Posterior vena cava (tissue), 2 donors: ENCODE measurements around the gene AP5S1. TPM values are rescaled to one million over a fixed set of nuclear protein-coding genes. Genes with fewer than 3 reads are reported as not detected.
"Not testable (repeated sequence)": the region's sequence is repeated elsewhere in the genome, so short reads cannot be mapped to it uniquely, and the experiment has no call there.

Source experiments
- DNase-seq: peaks from one replicate; pipeline ENCODE4 v3.0.0-alpha.2; 2020; ENCODE audit warnings: low spot score
- intact Hi-C, 2 donors: fragments of 100-400 bp; cut with DNase I; formaldehyde crosslinking; loops; one replicate each; pipeline versions ENCODE4 v1.14.1 to v1.14.2; 2022 to 2023
- total RNA-seq, 2 donors: library from RNA; stranded (reverse); fragmentation: NEBNext Ultra II Directional; extraction: Animal tissue kit (Norgen Biotek cat#: 25700); gene quantifications; one replicate each; pipeline ENCODE4 v1.2.1, GENCODE V29; 2021
- donor health status: DM: yes; HTN: yes; CAD: no.
- donor health status: DM: yes; HTN: yes; CAD: no.

AP5S1 gene
- total RNA-seq, 2 donors from 2014 or later: 8.8 to 11.2 TPM

DNA sequence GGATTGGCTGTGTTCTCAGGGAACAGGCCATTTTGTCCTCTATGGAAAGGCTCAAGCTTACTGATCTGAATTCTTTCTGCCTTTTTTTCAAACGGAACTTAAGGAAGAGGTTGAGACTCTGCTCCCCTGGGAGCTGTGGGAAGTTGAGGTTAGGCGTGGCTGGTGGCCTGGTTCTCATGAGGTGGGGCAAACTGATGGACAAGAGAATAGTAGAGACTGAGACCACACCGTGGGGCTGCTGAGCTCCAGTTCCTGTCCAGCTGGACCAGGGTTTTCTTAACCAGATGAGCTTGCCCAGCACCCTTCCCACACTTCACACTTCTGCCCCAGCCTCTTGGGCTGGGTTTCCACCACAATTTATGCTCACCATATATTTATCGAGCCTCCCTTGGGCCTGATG lies 6.1 kb downstream of the AP5S1 start:
- intact Hi-C loops: no loop called here
- DNase-seq: no peak

DNA sequence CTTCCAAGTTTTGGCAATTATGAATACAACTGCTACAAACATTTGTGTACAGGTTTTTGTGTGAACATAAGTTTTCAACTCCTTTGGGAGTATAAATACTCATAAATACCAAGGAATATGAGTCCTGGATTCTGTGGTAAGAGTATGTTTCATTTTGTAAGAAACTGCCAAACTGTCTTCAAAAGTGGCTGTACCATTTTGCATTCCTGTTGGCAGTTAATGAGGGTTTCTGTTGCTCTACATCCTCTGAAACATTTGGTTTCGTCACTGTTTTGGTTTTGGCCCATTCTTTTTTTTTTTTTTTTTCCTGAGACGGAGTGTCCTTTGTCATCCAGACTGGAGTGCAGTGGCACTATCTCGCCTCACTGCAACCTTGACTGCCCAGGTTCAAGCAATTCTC lies 8.5 kb downstream of the AP5S1 start:
- intact Hi-C loops: no loop called here
- DNase-seq: no peak

- DNase-seq, intact Hi-C loops: not testable (repeated sequence)
These were observed 9.5 kb downstream of the AP5S1 start for GRCh38 chr20:3829891-3830290.

DNA sequence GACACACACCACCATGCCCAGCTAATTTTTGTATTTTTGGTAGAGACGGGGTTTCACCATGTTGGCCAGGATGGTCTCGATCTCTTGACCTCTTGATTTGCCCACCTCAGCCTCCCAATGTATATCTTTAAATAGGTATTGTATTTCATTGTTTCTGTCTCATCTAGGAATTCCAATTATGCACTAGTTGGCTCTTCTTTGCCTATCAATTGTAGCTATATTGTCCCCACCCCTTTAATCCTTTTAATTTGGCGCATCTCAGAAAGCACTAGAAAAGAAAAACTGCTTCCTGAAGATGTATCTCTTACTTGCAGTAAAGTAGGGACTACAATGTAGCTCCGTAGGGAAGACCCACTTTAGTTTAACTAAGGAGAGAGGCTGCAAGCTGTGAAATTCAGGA lies 15.8 kb downstream of the AP5S1 start:
- intact Hi-C loops: no loop called here
- no peak for DNase-seq

GRCh38 chr20:3839328-3839727 lies 19.0 kb downstream of the AP5S1 start:
- intact Hi-C loops: no loop called here
- no peak for DNase-seq

DNA sequence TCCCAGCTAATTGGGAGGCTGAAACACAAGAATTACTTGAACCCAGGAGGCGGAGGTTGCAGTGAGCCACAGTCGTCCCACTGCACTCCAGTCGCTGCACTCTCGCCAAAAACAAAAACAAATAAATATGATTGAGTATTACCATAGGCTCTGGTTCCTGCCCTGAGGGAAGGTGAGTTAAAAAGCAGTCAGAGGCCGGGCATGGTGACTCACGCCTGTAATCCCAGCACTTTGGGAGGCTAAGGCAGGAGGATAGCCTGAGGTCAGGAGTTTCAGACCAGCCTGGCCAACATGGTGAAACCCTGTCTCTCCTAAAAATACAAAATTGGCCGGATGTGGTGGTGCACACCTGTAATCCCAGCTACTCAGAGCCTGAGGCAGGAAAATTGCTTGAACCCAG lies 19.9 kb downstream of the AP5S1 start:
- DNase-seq, intact Hi-C loops: not testable (repeated sequence)

DNA sequence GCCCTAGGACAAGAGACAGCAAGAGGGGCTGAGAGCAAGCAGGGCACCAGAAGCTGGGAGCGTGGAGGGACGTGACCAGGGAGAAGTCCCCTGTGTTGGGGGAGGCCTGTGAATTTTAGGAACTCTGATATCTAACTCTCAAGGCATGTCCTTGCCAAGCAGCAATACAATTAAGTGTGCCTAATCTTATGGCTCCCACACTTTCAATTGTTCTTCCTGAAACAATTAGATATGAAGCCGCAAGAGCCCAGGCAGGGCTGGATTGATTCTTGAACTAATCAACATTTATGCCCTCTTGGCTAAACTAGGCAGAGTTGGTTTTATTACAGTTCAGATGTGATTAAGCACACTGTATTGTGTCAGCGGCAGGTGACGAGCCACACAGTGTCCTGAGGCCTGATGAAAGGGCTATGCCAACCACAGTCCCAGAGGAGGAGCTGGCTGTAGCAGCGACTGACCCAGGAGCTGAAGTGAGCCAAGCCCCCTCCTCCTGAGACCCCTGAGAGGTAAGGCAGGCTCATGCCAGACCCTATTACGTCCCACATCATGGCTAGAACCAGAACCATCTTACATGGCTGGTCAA lies 22.1 kb downstream of the AP5S1 start:
- intact Hi-C loops: no loop called here
- DNase-seq: no peak

DNA sequence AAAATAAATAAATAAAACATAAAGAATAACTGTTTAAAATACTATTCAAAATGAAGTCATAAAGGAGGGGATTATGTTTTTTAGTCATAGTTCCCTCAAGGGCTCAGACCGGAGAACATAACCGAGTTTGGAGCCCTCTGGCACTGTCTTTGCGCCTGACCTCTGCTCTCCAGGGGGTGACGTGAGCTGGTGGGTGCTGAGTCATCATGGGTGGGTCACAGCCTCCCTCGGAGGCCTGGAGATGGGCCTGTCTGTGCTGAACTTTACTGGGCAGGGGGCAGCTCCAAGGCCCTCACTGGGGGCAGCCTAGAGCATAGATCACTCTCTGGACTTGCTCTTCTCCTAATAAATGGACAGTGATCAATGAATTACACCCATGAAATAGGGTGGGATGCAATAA lies 23.1 kb downstream of the AP5S1 start:
- no peak for DNase-seq
- intact Hi-C loops: no loop called here

- DNase-seq, intact Hi-C loops: not testable (repeated sequence)
These were observed 23.8 kb downstream of the AP5S1 start for GRCh38 chr20:3843990-3844619.

DNA sequence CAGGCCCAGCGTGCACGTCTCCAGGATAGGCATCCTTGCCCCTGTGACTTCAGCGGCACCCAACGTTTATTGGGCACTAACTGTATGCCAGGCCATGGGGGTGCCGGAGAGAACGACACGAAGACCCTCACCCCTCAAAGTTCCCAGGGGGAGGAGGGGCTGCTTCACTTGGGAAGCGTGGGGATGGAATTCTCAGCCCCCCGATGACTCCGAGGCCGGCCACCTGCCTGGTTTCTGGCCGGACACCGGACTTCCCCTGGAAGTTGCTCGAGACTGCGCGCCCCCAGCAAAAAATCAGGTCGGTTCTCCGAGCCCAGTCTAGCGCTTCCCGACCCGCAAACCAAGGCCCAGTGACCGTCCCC lies 26.0 kb downstream of the AP5S1 start:
- DNase-seq: no peak
- intact Hi-C loops: no loop called here

GRCh38 chr20:3846740-3847428 lies 26.5 kb downstream of the AP5S1 start, which contains the start of gene MAVS:
MAVS (plus strand) TSS chr20:3846834; CDS start chr20:3854625, 7,791 bp downstream.
- intact Hi-C loops: no loop called here
- DNase-seq: peak; percentile 96

DNA sequence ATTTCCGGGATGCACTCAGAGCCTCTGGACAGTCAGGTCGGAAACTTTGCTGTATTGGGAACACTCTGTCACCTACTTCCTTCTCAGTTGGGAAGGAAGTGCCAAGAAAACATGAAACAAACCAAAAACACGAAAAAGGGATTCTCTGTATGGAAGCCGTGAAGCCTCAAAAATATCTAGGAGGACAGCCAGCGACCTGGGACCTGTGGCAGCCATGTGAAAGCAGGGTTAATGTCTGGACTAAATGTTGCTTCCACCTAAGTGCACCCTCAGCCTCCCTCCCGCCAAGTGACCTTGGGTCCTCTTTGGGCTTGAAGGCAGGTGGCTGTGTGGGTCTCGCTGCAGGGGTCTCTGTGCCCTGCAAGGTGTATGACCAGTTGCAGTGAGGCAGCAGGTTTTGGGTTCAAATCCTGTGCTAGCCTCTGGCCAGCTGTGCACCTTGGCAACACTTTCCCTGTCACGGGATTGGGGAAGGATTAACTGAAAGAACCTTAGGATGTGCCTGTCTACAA lies 27.1 kb downstream of the AP5S1 start:
- intact Hi-C loops: no loop called here
- DNase-seq: no peak

DNA sequence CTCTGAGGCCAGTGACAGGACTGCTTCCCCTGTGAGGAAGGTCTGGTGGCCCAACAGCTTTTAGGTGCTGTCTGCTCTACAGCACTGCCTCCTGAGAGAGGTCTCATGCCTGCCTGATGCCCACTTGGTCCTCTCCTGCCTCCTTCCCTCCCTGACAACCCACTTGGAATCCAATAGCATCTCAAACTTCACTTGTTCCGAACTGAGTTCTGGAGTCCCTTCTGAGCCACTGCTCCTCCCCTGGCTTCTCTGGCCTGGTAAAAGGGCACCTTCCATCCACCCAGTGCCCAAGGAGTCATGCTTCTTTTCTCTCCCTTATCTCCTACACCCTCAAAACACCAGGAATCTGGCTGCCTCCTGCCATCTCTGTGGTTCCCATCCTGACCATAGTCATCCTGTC lies 28.2 kb downstream of the AP5S1 start:
- intact Hi-C loops: no loop called here

GRCh38 chr20:3854462-3854871 lies 34.1 kb downstream of the AP5S1 start:
- no peak for DNase-seq
- intact Hi-C loops: no loop called here

More for the DNA sequence above, 28.2 kb downstream of the AP5S1 start:
- no peak for DNase-seq

GRCh38 chr20:3857405-3857804 lies 37.1 kb downstream of the AP5S1 start:
- intact Hi-C loops: no loop called here
- DNase-seq: no peak

DNA sequence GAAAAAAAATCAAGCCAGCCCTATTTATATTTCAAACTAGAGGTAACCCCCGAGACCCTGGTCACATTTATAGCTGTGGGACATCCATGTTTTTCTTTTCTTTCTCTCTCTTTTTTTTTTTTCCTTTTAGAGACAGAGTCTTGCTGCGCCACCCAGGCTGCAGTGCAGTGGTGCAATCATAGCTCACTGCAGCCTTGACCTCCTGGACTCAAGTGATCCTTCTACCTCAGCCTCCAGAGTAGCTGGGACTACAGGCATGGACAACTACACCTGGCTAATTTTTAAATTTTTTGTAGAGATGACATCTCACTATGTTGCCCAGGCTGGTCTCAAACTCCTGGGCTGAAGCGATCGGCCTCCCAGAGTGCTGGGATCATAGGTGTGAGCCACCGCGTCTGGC lies 38.3 kb downstream of the AP5S1 start:
- DNase-seq: no peak
- intact Hi-C loops: no loop called here

DNA sequence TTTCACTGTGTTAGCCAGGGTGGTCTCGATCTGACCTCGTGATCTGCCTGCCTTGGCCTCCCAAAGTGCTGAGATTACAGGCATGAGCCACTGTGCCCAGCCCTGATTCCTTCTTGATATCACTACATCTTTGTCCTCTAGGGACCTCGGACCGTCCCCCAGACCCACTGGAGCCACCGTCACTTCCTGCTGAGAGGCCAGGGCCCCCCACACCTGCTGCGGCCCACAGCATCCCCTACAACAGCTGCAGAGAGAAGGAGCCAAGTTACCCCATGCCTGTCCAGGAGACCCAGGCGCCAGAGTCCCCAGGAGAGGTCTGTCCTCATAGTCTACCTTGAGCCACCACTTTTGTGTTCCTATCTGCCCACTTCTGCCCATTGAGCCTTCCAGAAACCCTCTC lies 40.8 kb downstream of the AP5S1 start:
- intact Hi-C loops: no loop called here
- no peak for DNase-seq

- no peak for DNase-seq
- intact Hi-C loops: no loop called here
These were observed 42.0 kb downstream of the AP5S1 start for GRCh38 chr20:3862333-3862732.

GRCh38 chr20:3863317-3863716 lies 43.0 kb downstream of the AP5S1 start:
- no peak for DNase-seq
- intact Hi-C loops: no loop called here

DNA sequence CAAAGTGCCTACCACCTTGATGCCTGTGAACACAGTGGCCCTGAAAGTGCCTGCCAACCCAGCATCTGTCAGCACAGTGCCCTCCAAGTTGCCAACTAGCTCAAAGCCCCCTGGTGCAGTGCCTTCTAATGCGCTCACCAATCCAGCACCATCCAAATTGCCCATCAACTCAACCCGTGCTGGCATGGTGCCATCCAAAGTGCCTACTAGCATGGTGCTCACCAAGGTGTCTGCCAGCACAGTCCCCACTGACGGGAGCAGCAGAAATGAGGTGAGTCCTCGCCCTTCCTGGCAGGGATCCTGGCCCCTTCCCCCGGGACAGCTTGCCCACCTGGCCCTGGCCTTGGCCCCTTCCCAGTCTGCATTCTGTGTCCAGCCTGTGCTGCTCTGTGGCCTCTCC lies 44.2 kb downstream of the AP5S1 start:
- intact Hi-C loops: no loop called here
- no peak for DNase-seq
